Spinal cord (tissue), 10 donors: Measurements from ENCODE around the gene BBS9. TPM values are rescaled to one million over a fixed set of nuclear protein-coding genes. Genes with fewer than 3 reads are reported as not detected.
"Not testable (repeated sequence)": the region's sequence is repeated elsewhere in the genome, so short reads cannot be mapped to it uniquely, and the experiment has no call there.

Experiments
- DNase-seq, 6 donors: peaks; one replicate each; pipeline versions ENCODE4 v3.0.0 to v3.0.0-alpha.2; 2013 to 2015; ENCODE audit warnings: low spot score in 6 of 6, low read depth in 4 of 6
- H3K27ac ChIP-seq: one replicate; pipeline ENCODE4 v1.5.1; 2013; ENCODE audit warnings: low read depth, low read length, control low read depth
- H3K27me3 ChIP-seq: one replicate; pipeline ENCODE4 v1.6.1; 2013; ENCODE audit warnings: low read length; ENCODE audit not compliant: control insufficient read depth, insufficient read depth
- H3K36me3 ChIP-seq: one replicate; pipeline ENCODE4 v1.6.1; 2013; ENCODE audit warnings: low read length; ENCODE audit not compliant: control insufficient read depth, insufficient read depth
- H3K4me1 ChIP-seq: one replicate; pipeline ENCODE4 v1.6.1; 2013; ENCODE audit warnings: low read length; ENCODE audit not compliant: control insufficient read depth, insufficient read depth
- H3K4me3 ChIP-seq: one replicate; pipeline ENCODE4 v1.5.1; 2013; ENCODE audit warnings: low read depth, low read length, control low read depth
- H3K9me3 ChIP-seq: one replicate; pipeline ENCODE4 v1.6.1; 2013; ENCODE audit warnings: low read length; ENCODE audit not compliant: control insufficient read depth, insufficient read depth
- WGBS: methylation state at CpG from one replicate; pipeline ENCODE4 v1.1.5; 2013; ENCODE audit warnings: missing lambda C conversion rate; ENCODE audit not compliant: insufficient coverage; 5-methylcytosine and 5-hydroxymethylcytosine counted together
- polyA plus RNA-seq, 2 donors: library from polyadenylated mRNA; unstranded; fragments of 120-200 nt; gene quantifications; one replicate each; pipeline ENCODE4 v1.2.1, GENCODE V29; 2013; ENCODE audit not compliant: insufficient read length in 2 of 2
- total RNA-seq, 2 donors: library from RNA; depleted of rRNA in 1 of 2; stranded (reverse); fragments of 120-200 nt in 1 of 2; fragments of >200 nt in 1 of 2; gene quantifications; one replicate each; pipeline versions ENCODE4 v1.2.3 to v1.2.4, GENCODE V29; 2013 to 2014
- donor health status: healthy.

Gene BBS9
- total and polyA plus RNA-seq, 4 donors, result 19.3 to 67.8 (median 28.9) TPM

DNA sequence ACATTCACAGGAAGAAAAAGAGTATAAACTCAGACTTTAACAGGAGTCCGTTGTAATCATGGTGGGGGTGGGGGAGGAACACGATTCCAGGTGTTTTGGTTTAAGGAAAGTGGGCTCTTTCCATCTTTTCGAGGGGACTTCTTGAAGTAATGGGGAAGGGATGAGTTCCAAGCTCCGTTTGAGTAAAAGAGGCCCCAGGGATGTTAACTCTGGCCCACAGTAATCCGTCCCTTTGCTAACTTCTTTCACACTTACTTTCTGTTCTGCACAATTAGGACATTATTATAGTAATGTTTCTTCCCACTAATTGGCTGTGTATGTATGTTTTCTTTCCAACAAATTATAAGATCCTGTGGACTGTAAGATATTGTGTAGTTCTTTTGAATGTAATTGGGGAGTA, 374.4 kb downstream of the BBS9 start:
- DNase-seq, result no peak
- WGBS, result 80% methylated on average over 2 of the region's 5 CpGs

DNA sequence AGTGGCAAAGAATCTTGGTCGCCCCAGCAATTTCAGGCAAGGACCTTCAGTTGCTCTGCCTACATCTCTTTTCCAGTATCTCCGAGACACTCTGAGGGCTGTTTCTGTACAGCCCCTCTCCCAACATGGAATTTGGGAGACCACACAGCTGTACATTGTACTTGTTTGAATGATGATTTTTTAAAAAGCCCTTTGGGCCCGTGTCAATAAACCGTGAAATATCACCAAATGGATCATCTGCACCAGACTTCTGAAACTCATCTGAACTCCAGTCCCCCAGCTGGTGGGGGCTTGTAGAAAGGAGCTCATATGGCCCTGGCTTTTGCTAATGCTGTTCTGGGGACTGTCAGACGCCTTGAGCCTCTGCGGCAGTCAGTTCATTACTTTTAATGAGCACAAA, 374.9 kb downstream of the BBS9 start:
- Histone ChIP-seq H3K9me3 (no peaks in the 10 kb centered on the region), H3K36me3 (no peaks in the 10 kb centered on the region), H3K27me3 (no peaks in the 10 kb centered on the region), H3K27ac (no peak overlapping the region), H3K4me3 (no peak overlapping the region), H3K4me1 (no peaks in the 10 kb centered on the region)
- no peak for DNase-seq
- no CpG with 5 or more reads among the region's 6 CpGs for WGBS

More for the DNA sequence above, 374.4 kb downstream of the BBS9 start:
- no peaks in the 10 kb centered on the region for H3K9me3 ChIP-seq
- no peak overlapping the region for H3K4me3 ChIP-seq
- no peak overlapping the region for H3K27ac ChIP-seq
- no peaks in the 10 kb centered on the region for H3K36me3 ChIP-seq
- H3K4me1 ChIP-seq, result no peaks in the 10 kb centered on the region
- no peaks in the 10 kb centered on the region for H3K27me3 ChIP-seq

GRCh38 chr7:33509206-33509605, 379.8 kb downstream of the BBS9 start:
- Histone ChIP-seq H3K36me3 (no peaks in the 10 kb centered on the region), H3K9me3 (no peaks in the 10 kb centered on the region), H3K4me3 (no peak overlapping the region), H3K4me1 (no peaks in the 10 kb centered on the region), H3K27me3 (no peaks in the 10 kb centered on the region), H3K27ac (no peak overlapping the region)
- no peak for DNase-seq
- 100% methylated on average over 1 of the region's 3 CpGs for WGBS

DNA sequence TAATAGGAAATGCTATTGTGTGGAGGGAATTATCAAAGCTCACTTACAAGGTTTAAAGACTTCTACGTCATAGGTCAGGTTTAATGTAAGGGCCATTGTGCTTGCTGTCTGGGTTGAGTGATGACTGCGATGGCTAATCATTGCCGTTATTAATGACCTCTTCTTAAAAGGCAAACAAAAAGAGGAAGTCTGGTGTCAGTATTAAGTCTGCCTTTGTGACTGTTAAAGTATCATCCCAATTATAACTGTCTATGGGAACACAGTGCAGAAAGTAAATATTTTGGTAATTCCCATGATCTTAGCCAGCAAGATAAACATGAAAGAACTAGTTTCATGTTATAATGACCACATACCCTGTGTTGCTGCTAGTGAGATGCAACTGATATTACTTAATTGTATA, 382.4 kb downstream of the BBS9 start:
- WGBS, result 57% methylated on average over 1 of the region's 3 CpGs
- no peak for DNase-seq

GRCh38 chr7:33516568-33516967, 387.2 kb downstream of the BBS9 start:
- no peak overlapping the region for H3K27ac ChIP-seq
- H3K27me3 ChIP-seq, result no peaks in the 10 kb centered on the region
- DNase-seq, result no peak
- H3K4me3 ChIP-seq, result no peak overlapping the region
- no peaks in the 10 kb centered on the region for H3K4me1 ChIP-seq
- H3K9me3 ChIP-seq, result no peaks in the 10 kb centered on the region
- no CpG with 5 or more reads among the region's 1 CpG for WGBS
- H3K36me3 ChIP-seq, result no peaks in the 10 kb centered on the region

More for the DNA sequence above, 382.4 kb downstream of the BBS9 start:
- Histone ChIP-seq H3K36me3 (no peaks in the 10 kb centered on the region), H3K27me3 (no peaks in the 10 kb centered on the region), H3K4me1 (no peaks in the 10 kb centered on the region), H3K4me3 (no peak overlapping the region), H3K27ac (no peak overlapping the region), H3K9me3 (no peaks in the 10 kb centered on the region)

DNA sequence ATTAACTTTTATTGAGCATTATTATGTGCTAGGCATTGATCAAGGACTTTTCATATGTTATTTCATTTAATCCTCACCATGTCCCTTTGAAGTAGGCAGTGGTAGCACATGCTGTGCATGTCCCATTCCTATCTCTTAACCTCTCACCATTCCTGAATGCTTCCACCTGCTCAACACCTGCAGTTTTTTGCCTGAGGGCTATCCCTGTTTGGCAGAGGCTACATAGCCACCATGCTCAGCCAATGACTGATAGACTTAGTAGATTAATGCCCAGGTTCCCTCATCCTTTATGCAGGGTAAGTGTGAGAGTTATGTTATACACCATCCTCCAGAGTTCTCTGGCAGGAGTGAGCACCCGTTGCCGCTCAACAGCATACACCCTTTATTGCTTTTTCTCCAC, 387.8 kb downstream of the BBS9 start:
- Histone ChIP-seq H3K9me3 (no peaks in the 10 kb centered on the region), H3K27me3 (no peaks in the 10 kb centered on the region), H3K27ac (no peak overlapping the region), H3K36me3 (no peaks in the 10 kb centered on the region), H3K4me3 (no peak overlapping the region), H3K4me1 (no peaks in the 10 kb centered on the region)
- DNase-seq, result no peak
- no CpG with 5 or more reads among the region's 2 CpGs for WGBS

- not testable (repeated sequence) for H3K27me3 ChIP-seq
- 0% methylated on average over 1 of the region's 9 CpGs for WGBS
Observed at GRCh38 chr7:33527008-33527407, 397.6 kb downstream of the BBS9 start.

DNA sequence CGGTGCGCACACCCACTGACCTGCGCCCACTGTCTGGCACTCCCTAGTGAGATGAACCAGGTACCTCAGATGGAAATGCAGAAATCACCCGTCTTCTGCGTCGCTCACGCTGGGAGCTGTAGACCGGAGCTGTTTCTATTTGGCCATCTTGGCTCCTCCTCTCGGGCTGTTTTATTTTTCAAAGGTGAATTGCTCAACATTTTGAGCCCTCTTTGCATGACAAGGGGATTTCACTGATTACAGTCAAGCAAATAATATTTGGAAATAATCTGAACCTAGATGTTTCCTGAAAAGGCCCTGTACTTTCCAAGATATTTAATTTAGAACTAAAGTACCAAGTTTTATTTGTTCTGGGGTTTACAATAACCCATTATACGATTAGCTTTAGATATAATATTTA, 398.2 kb downstream of the BBS9 start:
- H3K36me3 ChIP-seq, H3K27me3 ChIP-seq, H3K9me3 ChIP-seq, H3K27ac ChIP-seq, H3K4me3 ChIP-seq, DNase-seq, H3K4me1 ChIP-seq: not testable (repeated sequence)
- WGBS, result no CpG with 5 or more reads among the region's 10 CpGs

More at GRCh38 chr7:33527008-33527407, 397.6 kb downstream of the BBS9 start:
- not testable (repeated sequence) for H3K9me3 ChIP-seq, H3K4me3 ChIP-seq, H3K36me3 ChIP-seq, DNase-seq, H3K4me1 ChIP-seq, H3K27ac ChIP-seq

- H3K4me3 ChIP-seq, result no peak overlapping the region
- no peaks in the 10 kb centered on the region for H3K36me3 ChIP-seq
- no peaks in the 10 kb centered on the region for H3K27me3 ChIP-seq
- no peak for DNase-seq
- H3K27ac ChIP-seq, result no peak overlapping the region
- no peaks in the 10 kb centered on the region for H3K9me3 ChIP-seq
- H3K4me1 ChIP-seq, result no peaks in the 10 kb centered on the region
- 82% methylated on average over 2 of the region's 2 CpGs for WGBS
Observed at GRCh38 chr7:33529070-33529469, 399.7 kb downstream of the BBS9 start.

- Histone ChIP-seq H3K4me3 (no peak overlapping the region), H3K27ac (no peak overlapping the region), H3K36me3 (no peaks in the 10 kb centered on the region), H3K27me3 (no peaks in the 10 kb centered on the region), H3K4me1 (no peaks in the 10 kb centered on the region), H3K9me3 (no peaks in the 10 kb centered on the region)
- no peak for DNase-seq
- 89% methylated on average over 1 of the region's 1 CpG for WGBS
Observed at GRCh38 chr7:33530664-33531063, 401.3 kb downstream of the BBS9 start.
